H1 (cell line): Measurements from ENCODE around the gene SPATA32. TPM values are rescaled to one million over a fixed set of nuclear protein-coding genes. Genes with fewer than 3 reads are reported as not detected.

ENCODE experiments used
- SUZ12 ChIP-seq: fragments of 200-600 bp; sonication (generic); IDR thresholded peaks from 2 replicates; pipeline ENCODE4 v1.6.1; 2012; ENCODE audit warnings: mild to moderate bottlenecking, inconsistent platforms, low read length, moderate library complexity, mixed read lengths
- YY1 ChIP-seq: IDR thresholded peaks from 2 replicates; pipeline ENCODE4 v1.6.1; 2011; ENCODE audit warnings: low read depth, mild to moderate bottlenecking, low read length
- polyA plus RNA-seq, 7 experiments: library from polyadenylated mRNA; depleted of rRNA in 3 of 7; stranded (reverse) in 5 of 7; unstranded in 2 of 7; fragments of >200 nt in 5 of 7; fragments of 200-250 nt in 2 of 7; gene quantifications; 1 replicate in 5 of 7; 2 replicates in 1 of 7; 4 replicates in 1 of 7; pipeline versions ENCODE4 v1.2.1 to v1.2.3, GENCODE V29; 2011 to 2013; ENCODE audit warnings: missing spikeins in 2 of 7, mixed read lengths in 2 of 7
- total RNA-seq: library from RNA; stranded (reverse); fragmentation: NEBNext Ultra II Directional; extraction: Animal tissue kit (Norgen Biotek cat#: 25700); gene quantifications from 2 replicates; pipeline ENCODE4 v1.2.1, GENCODE V29; 2021

The SPATA32 gene
- total and polyA plus RNA-seq, 2 of the 8 experiments (the other 6 are each of a cell fraction or from before 2014, with no cell fraction given): 0.24 TPM; not detected in 1

- TF ChIP-seq YY1: no peak
- TF ChIP-seq SUZ12: no peak
Observed at GRCh38 chr17:45296833-45297124, 34.9 kb upstream of the SPATA32 start (continued).
